AG09319 (cell line): ENCODE measurements around the gene PTPRJ.

Experiments
- DNase-seq: peaks from one replicate; pipeline ENCODE4 v3.0.0-alpha.2; 2010; ENCODE audit warnings: low read depth; ENCODE audit errors: extremely low read depth
- CTCF ChIP-seq: IDR thresholded peaks from 2 replicates; pipeline ENCODE4 v1.5.1; 2011; ENCODE audit warnings: low read depth, mild to moderate bottlenecking, inconsistent platforms, low read length, moderate library complexity

Gene PTPRJ

GRCh38 chr11:48107188-48107704 is 126.9 kb downstream of the PTPRJ start:
- peak; percentile 11 for DNase-seq
- no peak for TF ChIP-seq CTCF

GRCh38 chr11:48108231-48109045 is 128.1 kb downstream of the PTPRJ start:
- DNase-seq = no peak
- no peak for TF ChIP-seq CTCF

GRCh38 chr11:48109046-48109666 is 128.8 kb downstream of the PTPRJ start:
- TF ChIP-seq CTCF = peak; percentile 45
- DNase-seq = peak; percentile 29

GRCh38 chr11:48110509-48110766 is 130.1 kb downstream of the PTPRJ start:
- no peak for TF ChIP-seq CTCF
- DNase-seq = no peak

- no peak for TF ChIP-seq CTCF
- no peak for DNase-seq
Observed at GRCh38 chr11:48111891-48112290, 131.5 kb downstream of the PTPRJ start.

GRCh38 chr11:48114740-48115139 is 134.4 kb downstream of the PTPRJ start:
- no peak for TF ChIP-seq CTCF
- no peak for DNase-seq

GRCh38 chr11:48116437-48117228 is 136.3 kb downstream of the PTPRJ start:
- no peak for DNase-seq
- TF ChIP-seq CTCF = peak; percentile 34
